GM12878 (cell line): ENCODE measurements around the gene LIMD2. TPM values are rescaled to one million over a fixed set of nuclear protein-coding genes. Genes with fewer than 3 reads are reported as not detected.

Experiments used
- ATAC-seq: fragments of 200-7000 bp; cut with Tn5 transposase; 3 replicates; pipeline ENCODE4 v1.9.1; 2020; ENCODE audit warnings: mild to moderate bottlenecking, moderate library complexity
- BruUV-seq: library from RNA; stranded (reverse); fragments of 400-500 nt; replicated peaks from 2 replicates; lab custom pipeline; 2021; lab: Mats Ljungman, UMichigan
- CTCF ChIA-PET: fragments of 300-600 bp; sonication (Branson Sonifier 250); formaldehyde crosslinking; extraction: SDS; loops from one replicate; lab custom pipeline; 2021; ENCODE audit warnings: inconsistent platforms; lab: Yijun Ruan, JAX
- POLR2A ChIA-PET: fragments of 350-600 bp; formaldehyde crosslinking; extraction: SDS; loops from one replicate; lab custom pipeline; 2021; ENCODE audit warnings: inconsistent platforms; lab: Charles Lee
- RAD21 ChIA-PET: fragments of 300-600 bp; sonication (Branson Sonifier 250); formaldehyde crosslinking; loops from one replicate; lab custom pipeline; 2023; ENCODE audit warnings: antibody characterized with exemption; ENCODE audit not compliant: unreplicated experiment; lab: Charles Lee
- SMC1A ChIA-PET: fragments of 300-600 bp; sonication (Branson Sonifier 250); formaldehyde crosslinking; loops from one replicate; lab custom pipeline; 2023; ENCODE audit not compliant: unreplicated experiment, uncharacterized antibody; lab: Charles Lee
- DNase-seq: peaks from one replicate; pipeline ENCODE4 v3.0.0-alpha.2; 2011; ENCODE audit warnings: low read depth, low spot score
- FAIRE-seq: peaks from 3 replicates; lab custom pipeline; 2011; peaks lifted over from hg19 to GRCh38; lab: Jason Lieb, UNC
- H2AFZ ChIP-seq: 2 replicates; pipeline ENCODE4 v1.6.0; 2011; ENCODE audit warnings: low read depth, low read length, control low read depth; ENCODE audit not compliant: control insufficient read depth
- H3K27ac ChIP-seq: 2 replicates; pipeline ENCODE4 v1.5.1; 2011; ENCODE audit warnings: control low read depth; ENCODE audit not compliant: control insufficient read depth, insufficient read depth
- H3K27me3 ChIP-seq, 2 experiments: replicated peaks in 1 of 2; 2 replicates each; pipeline versions ENCODE4 v1.6.0 to v1.6.1; 2011; ENCODE audit warnings: low read length in 1 of 2; ENCODE audit not compliant: control insufficient read depth in 2 of 2, insufficient read depth in 2 of 2
- H3K36me3 ChIP-seq, 2 experiments: 2 replicates each; pipeline ENCODE4 v1.5.1; 2011; ENCODE audit warnings: low read length in 1 of 2; ENCODE audit not compliant: control insufficient read depth in 2 of 2, insufficient read depth in 2 of 2
- H3K4me1 ChIP-seq: 2 replicates; pipeline ENCODE4 v1.6.1; 2011; ENCODE audit warnings: mild to moderate bottlenecking, low read length, moderate library complexity, mixed read lengths; ENCODE audit not compliant: control insufficient read depth, insufficient read depth
- H3K4me2 ChIP-seq: 2 replicates; pipeline ENCODE4 v1.6.0; 2011; ENCODE audit warnings: control low read depth; ENCODE audit not compliant: control insufficient read depth, insufficient read depth
- H3K4me3 ChIP-seq: fragments of 200-600 bp; sonication (generic); 2 replicates; pipeline ENCODE4 v1.5.1; 2016
- H3K79me2 ChIP-seq: 2 replicates; pipeline ENCODE4 v1.6.0; 2011; ENCODE audit warnings: low read length; ENCODE audit not compliant: control insufficient read depth, insufficient read depth
- H3K9ac ChIP-seq: 2 replicates; pipeline ENCODE4 v1.8.0; 2011; ENCODE audit warnings: low read length, control low read depth, mixed read lengths; ENCODE audit not compliant: control insufficient read depth, insufficient read depth
- H3K9me3 ChIP-seq: replicated peaks from 3 replicates; pipeline ENCODE4 v1.5.1; 2011; ENCODE audit warnings: mild to moderate bottlenecking, low read length; ENCODE audit not compliant: control insufficient read depth, insufficient read depth
- H4K20me1 ChIP-seq: 2 replicates; pipeline ENCODE4 v1.6.0; 2011; ENCODE audit not compliant: control insufficient read depth, insufficient read depth
- ASH2L ChIP-seq: fragments of 300-600, 200-600 bp; sonication (generic); IDR thresholded peaks from 2 replicates; pipeline ENCODE4 v1.6.1; 2017; ENCODE audit warnings: low read depth, mild to moderate bottlenecking, borderline replicate concordance
- CREM ChIP-seq: IDR thresholded peaks from 2 replicates; pipeline ENCODE4 v1.6.1; 2014; ENCODE audit warnings: antibody characterized with exemption, low read depth
- ESRRA ChIP-seq: IDR thresholded peaks from 2 replicates; pipeline ENCODE4 v1.6.1; 2012; ENCODE audit warnings: mild to moderate bottlenecking, low read length, improper control_type of control experiment
- IRF3 ChIP-seq: fragments of 450-650 bp; IDR thresholded peaks from 2 replicates; pipeline ENCODE4 v1.6.1; 2014; ENCODE audit warnings: mild to moderate bottlenecking
- MXI1 ChIP-seq: fragments of 150-350 bp; IDR thresholded peaks from 2 replicates; pipeline ENCODE4 v1.6.1; 2011; ENCODE audit warnings: low read depth, mild to moderate bottlenecking, inconsistent platforms, low read length, improper control_type of control experiment
- POLR2AphosphoS5 ChIP-seq: IDR thresholded peaks from 2 replicates; pipeline ENCODE4 v1.6.1; 2011; ENCODE audit warnings: mild to moderate bottlenecking, low read length, inconsistent platforms
- RAD51 ChIP-seq: fragments of 450-650 bp; IDR thresholded peaks from 2 replicates; pipeline ENCODE4 v1.6.1; 2016; ENCODE audit warnings: moderate library complexity, mild to moderate bottlenecking, inconsistent platforms
- RFX5 ChIP-seq: IDR thresholded peaks from 2 replicates; pipeline ENCODE4 v1.6.1; 2011; ENCODE audit warnings: low read depth, low read length, improper control_type of control experiment
- SIN3A ChIP-seq: IDR thresholded peaks from 2 replicates; pipeline ENCODE4 v1.6.1; 2012; ENCODE audit warnings: low read depth, low read length, improper control_type of control experiment
- SIX5 ChIP-seq: IDR thresholded peaks from 2 replicates; pipeline ENCODE4 v1.6.1; 2011; ENCODE audit warnings: mild to moderate bottlenecking, low read depth, low read length, moderate library complexity; ENCODE audit not compliant: severe bottlenecking
- SMARCA5 ChIP-seq: fragments of 450-650 bp; IDR thresholded peaks from 2 replicates; pipeline ENCODE4 v1.6.1; 2017; ENCODE audit warnings: mild to moderate bottlenecking
- SREBF1 ChIP-seq: IDR thresholded peaks from 2 replicates; pipeline ENCODE4 v1.6.1; 2012; ENCODE audit warnings: mild to moderate bottlenecking, low read length
- STAT1 ChIP-seq: fragments of 450-650 bp; conservative IDR thresholded peaks from 2 replicates; pipeline ENCODE4 v1.6.1; 2014; ENCODE audit warnings: antibody characterized with exemption, mild to moderate bottlenecking
- USF1 ChIP-seq: IDR thresholded peaks from 2 replicates; pipeline ENCODE4 v1.6.1; 2011; ENCODE audit warnings: borderline replicate concordance, low read depth, mild to moderate bottlenecking, moderate library complexity, mixed read lengths, low read length; ENCODE audit not compliant: insufficient read depth; ENCODE audit errors: extremely low read length
- ZNF592 ChIP-seq: fragments of 450-650 bp; IDR thresholded peaks from 2 replicates; pipeline ENCODE4 v1.6.1; 2017; ENCODE audit warnings: mild to moderate bottlenecking, moderate library complexity
- WGBS: methylation state at CpG from one replicate; pipeline ENCODE4 v1.1.6; 2016; ENCODE audit warnings: low lambda C conversion rate; ENCODE audit not compliant: insufficient replicate concordance, insufficient coverage; ENCODE audit errors: missing lambda C conversion rate; 5-methylcytosine and 5-hydroxymethylcytosine counted together
- in situ Hi-C: fragments of 300-500 bp; cut with MboI; formaldehyde crosslinking; loops from 9 replicates; pipeline ENCODE4 v1.14.3; 2018; ENCODE audit warnings: mixed read lengths
- intact Hi-C: fragments of 100-400 bp; cut with micrococcal nuclease; formaldehyde crosslinking; loops from one replicate; pipeline ENCODE4 v1.14.2; 2022; ENCODE audit not compliant: unreplicated experiment
- polyA plus RNA-seq, 11 experiments: library from polyadenylated mRNA; depleted of rRNA in 4 of 11; unstranded in 6 of 11; stranded (reverse) in 5 of 11; fragments of >200 nt; fragmentation: Nextera tagmentation in 4 of 11; fragmentation: Illumina TruSeq in 1 of 11; extraction: Ambion mirVana in 4 of 11; extraction: Trizol in 1 of 11; gene quantifications; 1 replicate in 1 of 11; 2 replicates in 10 of 11; pipeline versions ENCODE4 v1.2.1 to v1.2.3, GENCODE V29; 2011 to 2016; ENCODE audit warnings: inconsistent platforms in 2 of 11, missing spikeins in 2 of 11, low read depth in 1 of 11
- total RNA-seq, 4 experiments: library from RNA; depleted of rRNA in 3 of 4; stranded (reverse); fragments of >200 nt in 3 of 4; fragmentation: Illumina TruSeq in 1 of 4; extraction: Trizol in 1 of 4; gene quantifications; 2 replicates each; pipeline versions ENCODE4 v1.2.1 to v1.2.3, GENCODE V29; 2013 to 2021

LIMD2 gene
- total and polyA plus RNA-seq, 10 of the 15 experiments (the other 5 are each of a cell fraction or from before 2014, with no cell fraction given) = 1.1 to 339 (median 181) TPM

GRCh38 chr17:63657786-63658185, 42.1 kb downstream of the LIMD2 start:
- H3K4me3 ChIP-seq = no peak overlapping the region
- TF ChIP-seq IRF3 = no peak
- TF ChIP-seq ZNF592 = no peak
- TF ChIP-seq POLR2AphosphoS5 = no peak
- no peak for TF ChIP-seq USF1
- TF ChIP-seq MXI1 = no peak
- TF ChIP-seq RAD51 = no peak
- no peak for TF ChIP-seq SIX5
- no peak for TF ChIP-seq ASH2L
- no peak for TF ChIP-seq ESRRA
- TF ChIP-seq SIN3A = no peak
- no peak for TF ChIP-seq SMARCA5
- no peak for TF ChIP-seq STAT1
- no peak for TF ChIP-seq CREM
- no peak for TF ChIP-seq RFX5
- no peak for TF ChIP-seq SREBF1
- intact Hi-C loops = no loop called here
- H3K36me3 ChIP-seq = peaks cover 2 to 9% of the 10 kb centered on the region in 2 experiments; a peak in 3 of 4 replicates
- no peak overlapping the region for H3K27ac ChIP-seq
- no peak overlapping the region for H3K9ac ChIP-seq
- H3K79me2 ChIP-seq = no peaks in the 10 kb centered on the region
- 94% methylated on average over 3 of the region's 3 CpGs for WGBS
- H3K4me1 ChIP-seq = no peaks in the 10 kb centered on the region; the same call in 1 of the 2 replicates
- H2AFZ ChIP-seq = no peak overlapping the region
- H3K4me2 ChIP-seq = no peak overlapping the region
- no TSS peak for BruUV-seq
- CTCF ChIA-PET = interaction anchor here (1.2 to 1.5 kb wide), 2 partner anchors 10 to 208 kb away, joined by 3 read pairs; no protein-coding TSS in a partner anchor
- RAD21 ChIA-PET = no interaction called here
- no peaks in the 10 kb centered on the region for H4K20me1 ChIP-seq
- H3K9me3 ChIP-seq = no peaks in the 10 kb centered on the region
- no peak for ATAC-seq
- in situ Hi-C loops = no loop called here
- no peak for FAIRE-seq
- no peaks in the 10 kb centered on the region for H3K27me3 ChIP-seq
- POLR2A ChIA-PET = interaction anchor here (0.6 kb wide), 1 partner anchor 33 kb away, joined by 3 read pairs; no protein-coding TSS in a partner anchor
- SMC1A ChIA-PET = interaction anchor here (1.1 to 1.5 kb wide), 3 partner anchors 8 to 25 kb away, joined by 3 to 5 read pairs (median 4); no protein-coding TSS in a partner anchor
- DNase-seq = no peak
